HEK293 (cell line): Measurements from ENCODE around the gene EFEMP1.

Experiments
- CTCF ChIP-seq: fragments of 450-650 bp; formaldehyde crosslinking; IDR thresholded peaks from 2 replicates; pipeline ENCODE4 v1.5.1; 2016; ENCODE audit warnings: missing biosample characterization, missing genetic modification characterization
- ZNF2 ChIP-seq: fragments of 450-650 bp; formaldehyde crosslinking; IDR thresholded peaks from 2 replicates; pipeline ENCODE4 v1.5.1; 2016; ENCODE audit warnings: missing biosample characterization, missing genetic modification characterization
- ZNF777 ChIP-seq: fragments of 450-650 bp; formaldehyde crosslinking; IDR thresholded peaks from 2 replicates; pipeline ENCODE4 v1.5.1; 2017; ENCODE audit warnings: missing biosample characterization, missing genetic modification characterization, borderline replicate concordance
- ZNF791 ChIP-seq: fragments of 450-650 bp; formaldehyde crosslinking; IDR thresholded peaks from 2 replicates; pipeline ENCODE4 v1.5.1; 2016; ENCODE audit warnings: missing biosample characterization, missing genetic modification characterization

DNA sequence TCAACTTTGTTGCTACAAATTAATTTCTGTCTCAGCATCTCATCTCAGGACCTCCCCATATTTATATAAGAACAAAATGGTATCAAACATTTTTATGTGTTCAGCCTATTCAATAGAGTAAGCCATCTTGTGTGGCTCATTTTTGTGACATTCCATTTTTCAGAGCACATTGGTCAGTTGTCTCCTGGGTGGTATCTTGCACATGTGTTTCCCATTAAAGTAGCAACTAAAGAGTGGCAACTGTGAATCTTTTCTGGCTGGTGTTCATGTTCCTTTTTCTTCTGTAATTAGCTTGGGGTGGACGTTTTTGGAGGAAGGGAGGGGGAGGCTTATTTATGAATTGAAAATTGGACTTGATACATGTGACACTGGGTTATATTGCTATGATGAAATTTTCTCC lies 45.4 kb upstream of the EFEMP1 start:
- TF ChIP-seq ZNF791 (tag by site-specific recombination), result no peak
- no peak for TF ChIP-seq ZNF777
- no peak for TF ChIP-seq CTCF (tag by site-specific recombination)
- TF ChIP-seq ZNF2 (tag by site-specific recombination), result no peak
